ENCODE measurements around the gene ACKR1. TPM values are rescaled to one million over a fixed set of nuclear protein-coding genes. Genes with fewer than 3 reads are reported as not detected.

Gene ACKR1
- total and polyA plus RNA-seq, 2 donors from 2014 or later: 3.4 to 142 TPM

DNA sequence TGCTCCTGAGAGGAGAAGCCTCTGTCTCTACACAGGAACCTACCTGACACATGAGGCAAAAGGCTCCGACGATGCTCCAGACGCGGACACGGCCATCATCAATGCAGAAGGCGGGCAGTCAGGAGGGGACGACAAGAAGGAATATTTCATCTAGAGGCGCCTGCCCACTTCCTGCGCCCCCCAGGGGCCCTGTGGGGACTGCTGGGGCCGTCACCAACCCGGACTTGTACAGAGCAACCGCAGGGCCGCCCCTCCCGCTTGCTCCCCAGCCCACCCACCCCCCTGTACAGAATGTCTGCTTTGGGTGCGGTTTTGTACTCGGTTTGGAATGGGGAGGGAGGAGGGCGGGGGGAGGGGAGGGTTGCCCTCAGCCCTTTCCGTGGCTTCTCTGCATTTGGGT lies 3.9 kb upstream of the ACKR1 start:
- DNase-seq: no peak

DNA sequence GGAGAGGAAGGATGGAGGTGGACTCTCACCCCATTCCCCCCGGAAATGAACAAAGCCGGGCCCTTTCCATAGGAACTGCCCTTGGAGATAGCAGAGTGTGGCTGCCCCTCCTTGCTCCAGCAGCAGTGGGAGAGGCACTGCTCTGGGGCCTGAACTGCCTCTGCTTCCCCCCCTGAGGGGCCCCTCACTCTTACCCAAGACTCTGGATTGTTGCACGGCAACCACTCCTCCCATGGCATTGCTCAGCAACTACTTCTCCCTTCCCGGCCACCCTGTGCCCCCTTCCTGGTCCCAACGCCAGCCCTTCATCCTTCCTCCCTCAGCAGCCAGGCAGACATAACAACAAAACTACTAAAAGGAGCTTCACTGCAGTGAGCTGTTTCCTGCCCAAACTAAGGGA lies 3.0 kb upstream of the ACKR1 start:
- no peak overlapping the region for H3K4me3 ChIP-seq (ENCODE audit: low read length in 3 of 3)
- TF ChIP-seq, protein P1, sequence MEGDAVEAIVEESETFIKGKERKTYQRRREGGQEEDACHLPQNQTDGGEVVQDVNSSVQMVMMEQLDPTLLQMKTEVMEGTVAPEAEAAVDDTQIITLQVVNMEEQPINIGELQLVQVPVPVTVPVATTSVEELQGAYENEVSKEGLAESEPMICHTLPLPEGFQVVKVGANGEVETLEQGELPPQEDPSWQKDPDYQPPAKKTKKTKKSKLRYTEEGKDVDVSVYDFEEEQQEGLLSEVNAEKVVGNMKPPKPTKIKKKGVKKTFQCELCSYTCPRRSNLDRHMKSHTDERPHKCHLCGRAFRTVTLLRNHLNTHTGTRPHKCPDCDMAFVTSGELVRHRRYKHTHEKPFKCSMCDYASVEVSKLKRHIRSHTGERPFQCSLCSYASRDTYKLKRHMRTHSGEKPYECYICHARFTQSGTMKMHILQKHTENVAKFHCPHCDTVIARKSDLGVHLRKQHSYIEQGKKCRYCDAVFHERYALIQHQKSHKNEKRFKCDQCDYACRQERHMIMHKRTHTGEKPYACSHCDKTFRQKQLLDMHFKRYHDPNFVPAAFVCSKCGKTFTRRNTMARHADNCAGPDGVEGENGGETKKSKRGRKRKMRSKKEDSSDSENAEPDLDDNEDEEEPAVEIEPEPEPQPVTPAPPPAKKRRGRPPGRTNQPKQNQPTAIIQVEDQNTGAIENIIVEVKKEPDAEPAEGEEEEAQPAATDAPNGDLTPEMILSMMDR (IDR thresholded peaks at IDR 0.05; ENCODE audit: borderline replicate concordance, extremely low read depth, insufficient read depth): no peak
- no peaks in the 10 kb centered on the region for H3K9me3 ChIP-seq (ENCODE audit: control insufficient read depth in 2 of 3, insufficient read depth in 1 of 3, low read length in 3 of 3)
- intact Hi-C loops (cut with DNase I): no loop called here
- H3K9ac ChIP-seq (ENCODE audit: low read length in 3 of 3): no peak overlapping the region
- no peak for DNase-seq
- no peaks in the 10 kb centered on the region for H3K4me1 ChIP-seq (ENCODE audit: control insufficient read depth in 2 of 3, insufficient read depth in 2 of 3, low read depth in 1 of 3, low read length in 3 of 3)
- no peaks in the 10 kb centered on the region for H3K36me3 ChIP-seq (ENCODE audit: control insufficient read depth in 2 of 3, insufficient read depth in 3 of 3, low read length in 3 of 3)
- no peaks in the 10 kb centered on the region for H3K27me3 ChIP-seq (ENCODE audit: control insufficient read depth, insufficient read depth, low read length)
- H3K27ac ChIP-seq (ENCODE audit: low read depth in 2 of 2, low read length in 2 of 2): no peak overlapping the region
- no peak for FAIRE-seq

More for the DNA sequence above, 3.9 kb upstream of the ACKR1 start:
- no peaks in the 10 kb centered on the region for H3K36me3 ChIP-seq (ENCODE audit: control insufficient read depth in 2 of 3, insufficient read depth in 3 of 3, low read length in 3 of 3)
- intact Hi-C loops (cut with DNase I): no loop called here
- H3K27me3 ChIP-seq (ENCODE audit: control insufficient read depth, insufficient read depth, low read length): no peaks in the 10 kb centered on the region
- no peaks in the 10 kb centered on the region for H3K4me1 ChIP-seq (ENCODE audit: control insufficient read depth in 2 of 3, insufficient read depth in 2 of 3, low read depth in 1 of 3, low read length in 3 of 3)
- no peak overlapping the region for H3K27ac ChIP-seq (ENCODE audit: low read depth in 2 of 2, low read length in 2 of 2)
- FAIRE-seq: no peak
- no peaks in the 10 kb centered on the region for H3K9me3 ChIP-seq (ENCODE audit: control insufficient read depth in 2 of 3, insufficient read depth in 1 of 3, low read length in 3 of 3)
- H3K9ac ChIP-seq (ENCODE audit: low read length in 3 of 3): no peak overlapping the region
- TF ChIP-seq, protein P1 (IDR thresholded peaks at IDR 0.05; ENCODE audit: borderline replicate concordance, extremely low read depth, insufficient read depth): no peak
- no peak overlapping the region for H3K4me3 ChIP-seq (ENCODE audit: low read length in 3 of 3)

DNA sequence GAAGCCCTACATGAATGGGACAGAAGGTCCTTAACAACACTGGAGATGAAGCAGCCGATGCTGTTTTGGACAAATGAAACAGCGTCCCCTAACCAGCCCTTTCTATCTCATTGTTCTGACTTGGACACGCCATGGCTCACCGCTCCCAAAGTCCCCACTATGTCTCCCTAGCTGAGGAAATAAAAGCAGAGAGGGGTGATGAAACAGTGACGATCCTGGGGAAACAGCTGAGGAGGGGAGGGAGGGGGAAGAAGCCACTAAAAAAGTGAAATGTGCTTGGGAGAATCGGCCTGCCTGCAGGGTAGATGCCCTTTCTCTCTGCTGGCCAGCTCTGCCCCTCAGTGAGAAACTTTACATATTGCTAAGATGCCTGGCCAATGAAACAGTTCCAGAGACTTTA lies 1.1 kb upstream of the ACKR1 start:
- no peaks in the 10 kb centered on the region for H3K36me3 ChIP-seq (ENCODE audit: control insufficient read depth in 2 of 3, insufficient read depth in 3 of 3, low read length in 3 of 3)
- TF ChIP-seq, protein P1 (IDR thresholded peaks at IDR 0.05; ENCODE audit: borderline replicate concordance, extremely low read depth, insufficient read depth): no peak
- no peak overlapping the region for H3K9ac ChIP-seq (ENCODE audit: low read length in 3 of 3)
- H3K9me3 ChIP-seq (ENCODE audit: control insufficient read depth in 2 of 3, insufficient read depth in 1 of 3, low read length in 3 of 3): no peaks in the 10 kb centered on the region
- no peak overlapping the region for H3K27ac ChIP-seq (ENCODE audit: low read depth in 2 of 2, low read length in 2 of 2)
- DNase-seq: no peak
- intact Hi-C loops (cut with DNase I): no loop called here
- H3K4me1 ChIP-seq (ENCODE audit: control insufficient read depth in 2 of 3, insufficient read depth in 2 of 3, low read depth in 1 of 3, low read length in 3 of 3): no peaks in the 10 kb centered on the region
- no peak overlapping the region for H3K4me3 ChIP-seq (ENCODE audit: low read length in 3 of 3)
- H3K27me3 ChIP-seq (ENCODE audit: control insufficient read depth, insufficient read depth, low read length): no peaks in the 10 kb centered on the region
- no peak for FAIRE-seq

DNA sequence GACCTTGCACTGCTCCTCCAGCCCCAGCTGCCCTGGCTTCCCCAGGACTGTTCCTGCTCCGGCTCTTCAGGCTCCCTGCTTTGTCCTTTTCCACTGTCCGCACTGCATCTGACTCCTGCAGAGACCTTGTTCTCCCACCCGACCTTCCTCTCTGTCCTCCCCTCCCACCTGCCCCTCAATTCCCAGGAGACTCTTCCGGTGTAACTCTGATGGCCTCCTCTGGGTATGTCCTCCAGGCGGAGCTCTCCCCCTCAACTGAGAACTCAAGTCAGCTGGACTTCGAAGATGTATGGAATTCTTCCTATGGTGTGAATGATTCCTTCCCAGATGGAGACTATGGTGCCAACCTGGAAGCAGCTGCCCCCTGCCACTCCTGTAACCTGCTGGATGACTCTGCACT lies 550 bp downstream of the ACKR1 start:
- Histone ChIP-seq H3K36me3 (ENCODE audit: control insufficient read depth in 2 of 3, insufficient read depth in 3 of 3, low read length in 3 of 3) (no peaks in the 10 kb centered on the region), H3K27me3 (ENCODE audit: control insufficient read depth, insufficient read depth, low read length) (peaks cover 3% of the 10 kb centered on the region), H3K9me3 (ENCODE audit: control insufficient read depth in 2 of 3, insufficient read depth in 1 of 3, low read length in 3 of 3) (no peaks in the 10 kb centered on the region), H3K4me3 (ENCODE audit: low read length in 3 of 3) (no peak overlapping the region), H3K9ac (ENCODE audit: low read length in 3 of 3) (no peak overlapping the region), H3K27ac (ENCODE audit: low read depth in 2 of 2, low read length in 2 of 2) (no peak overlapping the region), H3K4me1 (ENCODE audit: control insufficient read depth in 2 of 3, insufficient read depth in 2 of 3, low read depth in 1 of 3, low read length in 3 of 3) (no peaks in the 10 kb centered on the region)
- DNase-seq (no peak), FAIRE-seq (no peak)
- TF ChIP-seq, protein P1 (IDR thresholded peaks at IDR 0.05; ENCODE audit: borderline replicate concordance, extremely low read depth, insufficient read depth): no peak
- intact Hi-C loops (cut with DNase I): no loop called here

Measured in kidney (tissue), 14 donors.